NCI-H2227 treated with DMSO at 0.1 percent for 48 hours (cell line): Measurements from ENCODE around the gene UNC13C.

ENCODE experiments used
- DNase-seq: peaks from one replicate; lab custom pipeline; 2025; lab: John Stamatoyannopoulos, UW

UNC13C gene

GRCh38 chr15:54566654-54567053 is 588.4 kb downstream of the UNC13C start:
- DNase-seq: no peak

- DNase-seq: no peak
Measured at GRCh38 chr15:54567408-54568035, 589.3 kb downstream of the UNC13C start.

GRCh38 chr15:54568381-54568780 is 590.1 kb downstream of the UNC13C start:
- no peak for DNase-seq

GRCh38 chr15:54571576-54571975 is 593.3 kb downstream of the UNC13C start:
- DNase-seq: no peak

- DNase-seq: no peak
Measured at GRCh38 chr15:54575586-54575985, 597.3 kb downstream of the UNC13C start.

- DNase-seq: no peak
Measured at GRCh38 chr15:54576298-54576935, 598.2 kb downstream of the UNC13C start.

GRCh38 chr15:54577476-54578250 is 599.4 kb downstream of the UNC13C start:
- DNase-seq: no peak

GRCh38 chr15:54579855-54580254 is 601.6 kb downstream of the UNC13C start:
- no peak for DNase-seq

GRCh38 chr15:54580643-54581042 is 602.4 kb downstream of the UNC13C start:
- no peak for DNase-seq

- no peak for DNase-seq
Measured at GRCh38 chr15:54582863-54583643, 604.8 kb downstream of the UNC13C start.

GRCh38 chr15:54585063-54585462 is 606.8 kb downstream of the UNC13C start:
- DNase-seq: no peak

GRCh38 chr15:54594115-54594514 is 615.9 kb downstream of the UNC13C start:
- no peak for DNase-seq

GRCh38 chr15:54599386-54599785 is 621.1 kb downstream of the UNC13C start:
- no peak for DNase-seq

GRCh38 chr15:54605043-54605442 is 626.8 kb downstream of the UNC13C start:
- DNase-seq: no peak

GRCh38 chr15:54605556-54605955 is 627.3 kb downstream of the UNC13C start:
- DNase-seq: no peak

- no peak for DNase-seq
Measured at GRCh38 chr15:54608876-54609835, 630.9 kb downstream of the UNC13C start.

GRCh38 chr15:54618120-54618519 is 639.9 kb downstream of the UNC13C start:
- no peak for DNase-seq

- DNase-seq: no peak
Measured at GRCh38 chr15:54619180-54619579, 640.9 kb downstream of the UNC13C start.

GRCh38 chr15:54620916-54621315 is 642.7 kb downstream of the UNC13C start:
- no peak for DNase-seq

GRCh38 chr15:54636147-54636546 is 657.9 kb downstream of the UNC13C start:
- no peak for DNase-seq

- no peak for DNase-seq
Measured at GRCh38 chr15:54638666-54639065, 660.4 kb downstream of the UNC13C start.
